GM21717 (cell line): ENCODE measurements around the gene DCHS1.
A peak's percentile ranks its signal among the peaks of the same experiment; 100 is the strongest.

Experiments
- ATAC-seq: cut with Tn5 transposase; IDR thresholded peaks from one replicate; pipeline ENCODE4 v1.9.1; 2021; ENCODE audit warnings: mild to moderate bottlenecking, moderate library complexity; ENCODE audit not compliant: unreplicated experiment

Gene DCHS1

DNA sequence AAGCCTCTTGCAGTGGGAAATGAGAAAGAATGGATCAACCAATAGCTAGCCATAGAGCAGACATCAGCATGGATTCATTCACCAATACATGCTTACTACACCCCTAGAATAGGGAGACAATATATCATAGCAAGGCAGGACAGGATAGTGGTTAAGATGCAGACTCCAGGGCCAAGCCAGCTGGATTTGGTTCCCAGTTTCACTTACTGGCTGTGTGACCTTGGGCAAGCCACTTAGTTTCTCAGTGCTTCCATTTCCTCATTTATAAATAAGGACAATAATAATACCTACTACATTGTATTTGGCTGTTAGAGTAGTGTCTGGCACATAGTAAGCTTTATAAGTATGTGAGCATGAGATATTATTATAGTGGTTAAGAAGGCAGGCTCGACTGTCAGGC, 7.1 kb downstream of the DCHS1 start:
- no peak for ATAC-seq

DNA sequence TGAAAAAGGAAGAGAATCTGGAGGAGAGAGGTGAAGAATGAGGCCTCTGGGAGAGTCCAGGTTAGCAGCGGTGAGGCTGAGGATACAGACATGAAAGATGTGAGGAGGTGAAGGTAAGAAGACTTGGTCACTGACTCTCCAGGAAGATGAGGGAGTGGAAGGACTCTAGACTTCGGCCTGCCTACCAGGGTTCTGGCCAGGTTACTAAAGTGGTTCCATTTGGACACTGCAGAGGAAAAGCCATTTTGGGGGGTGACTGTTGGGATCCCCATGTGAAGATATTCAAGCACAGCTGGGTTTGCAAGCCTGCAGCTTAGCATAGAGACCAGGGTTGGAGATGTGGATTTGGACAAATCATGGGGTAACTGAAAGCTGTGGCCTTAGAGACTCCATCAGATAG, 7.8 kb downstream of the DCHS1 start:
- ATAC-seq = no peak

DNA sequence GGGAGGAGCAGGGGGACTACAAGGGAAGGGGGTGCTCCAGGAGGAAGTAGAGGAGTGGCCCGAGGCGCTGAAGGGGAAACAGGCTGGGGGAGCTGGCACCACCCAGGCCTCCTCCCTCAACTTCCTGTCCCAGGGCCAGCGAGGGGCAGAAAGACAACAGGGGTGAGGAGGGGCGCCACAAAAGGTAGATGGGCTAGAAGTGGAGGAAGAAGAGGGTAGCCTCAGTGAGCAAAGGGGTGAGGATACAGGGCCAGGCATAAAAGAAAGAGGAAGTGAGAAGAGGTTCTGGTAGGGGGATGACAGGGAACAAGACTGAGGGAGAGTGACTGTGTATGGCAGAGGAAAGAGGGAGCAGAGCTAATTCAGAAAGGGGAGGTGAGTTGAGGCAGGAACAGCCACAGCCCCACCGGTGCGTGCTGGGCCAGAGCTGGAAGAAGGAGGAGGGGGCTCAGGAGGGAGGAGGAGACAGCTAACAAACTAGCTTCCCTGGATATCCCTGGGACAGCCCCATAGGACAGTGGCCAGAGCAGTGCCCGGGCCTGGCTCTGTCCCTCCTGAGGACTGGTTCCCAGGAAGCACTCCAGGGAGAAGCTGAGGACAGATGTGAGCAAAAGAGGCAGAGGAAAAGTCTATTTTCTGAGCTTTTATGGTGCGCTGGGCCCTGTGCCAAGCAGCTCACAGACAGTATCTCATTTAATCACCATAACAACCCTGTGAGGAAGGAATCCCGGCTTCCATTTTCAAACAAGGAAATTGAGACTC, 8.5 kb downstream of the DCHS1 start:
- ATAC-seq = peak; percentile 95

DNA sequence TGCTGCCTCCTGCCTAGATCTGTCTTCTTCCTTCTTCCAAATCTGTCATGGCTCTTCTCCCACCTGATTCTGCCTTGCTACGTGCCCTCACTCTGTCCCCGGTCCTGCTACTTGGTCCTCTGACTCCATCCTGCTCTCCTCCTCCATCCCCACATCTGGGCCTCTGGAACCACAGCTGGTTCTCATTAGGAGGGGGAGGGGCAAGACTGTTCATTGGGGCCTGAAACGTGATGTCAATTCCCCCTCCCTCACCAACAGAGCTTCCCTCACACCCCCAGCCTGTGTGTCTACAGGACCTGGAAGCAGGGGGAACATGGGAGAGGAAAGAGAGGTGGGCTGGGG, 9.1 kb downstream of the DCHS1 start:
- no peak for ATAC-seq

DNA sequence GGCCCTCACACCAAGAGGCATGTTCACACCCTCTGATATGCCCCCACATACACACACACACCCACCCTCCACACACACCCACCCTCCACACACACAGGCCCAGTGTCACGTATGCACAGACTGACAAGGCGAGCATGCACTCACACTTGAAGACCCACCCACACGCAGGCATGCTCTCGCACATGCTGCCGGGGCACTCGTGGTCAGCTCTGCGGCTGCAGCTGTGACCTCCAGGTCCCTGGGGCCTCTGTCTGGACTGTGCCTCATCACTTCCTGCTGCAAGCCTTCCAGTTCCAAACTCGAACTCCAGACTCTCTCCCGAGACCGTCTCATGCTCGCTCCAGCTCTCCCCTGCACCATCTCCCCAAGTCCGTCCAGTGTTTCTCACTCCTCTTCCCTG, 9.5 kb downstream of the DCHS1 start:
- ATAC-seq = no peak

DNA sequence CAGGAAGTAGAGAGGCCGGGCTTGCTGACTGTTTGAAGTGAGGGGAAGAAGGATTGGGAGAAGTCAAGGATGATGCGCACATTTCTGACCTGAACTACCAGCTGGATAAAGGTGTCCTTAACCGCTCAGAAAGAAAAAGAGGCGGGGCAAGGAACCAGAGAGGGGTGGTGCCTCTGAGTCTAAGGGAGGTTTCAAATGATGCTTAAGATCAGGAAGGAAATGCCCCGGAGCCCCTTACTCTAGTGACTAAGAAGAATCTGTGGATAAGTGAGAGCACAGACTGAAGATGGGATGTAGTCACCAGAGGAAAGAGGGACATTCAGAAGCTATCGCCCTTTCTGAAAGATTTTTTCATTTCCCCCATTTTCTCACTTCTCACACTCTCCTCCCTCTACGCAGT, 12.7 kb downstream of the DCHS1 start:
- ATAC-seq = no peak

DNA sequence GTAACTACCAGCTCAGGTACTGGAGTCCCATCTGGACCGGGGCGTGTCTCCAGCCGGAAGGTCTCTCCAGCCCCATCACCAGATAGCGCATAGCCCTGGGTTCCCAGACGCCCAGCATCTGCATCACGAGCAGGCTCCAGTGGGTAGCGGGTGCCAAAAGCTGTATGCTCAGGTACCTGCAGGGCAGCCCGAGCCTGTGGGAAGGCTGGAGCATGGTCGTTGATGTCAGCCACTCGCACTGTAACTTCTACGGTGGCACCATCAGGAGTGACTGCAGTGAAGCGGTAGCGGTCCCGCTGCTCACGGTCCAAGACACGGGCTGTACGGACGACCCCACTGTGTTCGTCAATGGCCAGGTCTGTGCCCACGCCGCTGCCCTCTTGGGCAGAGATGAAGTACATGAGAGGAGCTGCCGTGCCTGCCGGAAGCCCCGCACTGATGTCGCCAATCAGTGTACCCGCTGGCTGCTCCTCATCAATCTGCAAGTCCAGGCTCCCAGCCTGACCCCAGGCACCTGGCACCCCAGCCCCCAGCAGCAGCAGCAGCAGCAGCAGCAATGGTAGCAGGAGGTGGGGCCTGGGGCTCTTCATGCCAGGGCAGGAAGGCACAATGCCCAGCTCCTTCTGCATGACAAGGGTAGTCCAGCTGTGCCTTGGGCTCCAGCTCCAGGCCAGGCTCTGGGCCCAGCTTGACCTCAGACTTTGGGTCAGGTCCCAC, 14.5 kb downstream of the DCHS1 start:
- no peak for ATAC-seq

DNA sequence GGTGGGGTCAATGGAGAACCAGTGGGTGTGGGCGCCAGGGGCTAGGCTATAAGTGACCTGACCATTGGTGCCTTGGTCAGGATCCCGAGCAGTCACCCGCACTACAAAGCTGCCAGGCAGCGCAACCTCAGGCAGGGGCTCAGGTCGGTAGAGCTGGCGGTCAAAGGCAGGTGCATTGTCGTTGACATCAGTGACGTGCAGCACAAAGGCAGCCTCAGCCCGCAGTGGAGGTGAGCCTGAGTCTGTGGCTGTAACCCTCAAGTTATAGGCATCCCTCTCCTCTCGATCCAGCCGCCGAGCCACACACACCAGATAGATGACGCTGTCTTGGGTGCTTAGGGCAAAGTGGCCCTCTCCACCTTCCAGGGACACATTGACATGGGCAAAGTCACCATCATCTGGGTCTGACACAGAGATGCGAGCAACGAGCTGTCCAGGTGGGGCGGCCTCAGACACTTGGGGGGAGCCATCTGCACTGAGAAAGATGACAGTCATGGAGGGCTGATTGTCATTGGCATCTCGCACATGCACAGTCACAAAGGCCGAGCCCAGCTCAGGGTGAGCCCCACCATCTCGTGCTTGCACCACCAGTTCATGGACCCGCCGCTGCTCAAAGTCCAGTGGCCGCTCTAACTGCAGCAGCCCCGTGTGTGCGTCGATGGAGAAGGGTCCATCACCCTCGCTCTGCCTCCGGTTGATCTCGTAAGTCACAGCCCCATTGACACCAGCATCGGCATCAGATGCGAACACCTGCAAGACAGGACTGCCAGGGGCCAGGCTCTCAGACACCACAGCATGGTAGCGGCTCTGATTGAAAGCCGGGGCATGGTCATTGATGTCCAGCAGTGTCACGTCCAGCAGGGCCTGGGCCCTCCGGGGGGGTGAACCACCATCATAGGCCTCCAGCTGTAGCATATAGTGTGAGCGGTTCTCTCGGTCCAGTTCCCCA, 15.3 kb downstream of the DCHS1 start:
- no peak for ATAC-seq

DNA sequence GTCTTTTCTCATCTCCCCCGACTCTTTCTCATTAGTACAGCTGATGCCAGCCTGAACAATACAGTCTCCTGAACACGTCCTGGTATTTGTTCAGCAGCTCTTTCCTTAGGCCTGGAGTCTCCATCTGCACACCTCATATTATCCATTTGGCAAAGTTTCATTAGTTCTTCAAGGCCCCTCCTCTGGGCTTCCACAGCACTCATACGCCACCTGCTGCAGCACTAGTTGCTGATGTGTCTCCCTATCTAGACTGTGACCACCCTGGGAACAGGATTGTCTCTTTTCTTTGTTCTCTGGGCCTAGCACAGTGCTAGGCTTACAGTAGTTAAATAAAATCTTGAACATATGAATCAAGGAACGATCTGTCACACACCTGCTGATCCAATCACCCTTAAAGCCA, 17.2 kb downstream of the DCHS1 start:
- ATAC-seq = no peak

DNA sequence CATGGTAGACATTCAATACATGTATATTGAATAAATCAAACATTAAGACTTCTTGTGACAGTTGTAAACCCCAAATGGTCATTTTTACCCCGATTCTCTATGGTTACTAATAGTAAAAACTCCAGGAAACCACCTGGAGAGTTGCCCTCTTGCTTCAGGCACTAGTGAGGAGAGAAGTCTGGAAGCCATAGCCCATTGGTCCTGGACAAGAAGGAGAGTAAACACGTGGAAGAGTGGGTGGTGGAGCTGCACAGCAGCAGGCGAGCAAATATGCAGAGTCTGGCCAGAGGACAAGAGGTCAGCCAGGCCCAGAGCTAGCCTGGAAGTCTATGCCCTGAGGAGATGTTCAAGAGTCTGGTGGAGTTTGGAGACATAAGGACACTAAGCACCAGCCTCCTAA, 17.7 kb downstream of the DCHS1 start:
- no peak for ATAC-seq

DNA sequence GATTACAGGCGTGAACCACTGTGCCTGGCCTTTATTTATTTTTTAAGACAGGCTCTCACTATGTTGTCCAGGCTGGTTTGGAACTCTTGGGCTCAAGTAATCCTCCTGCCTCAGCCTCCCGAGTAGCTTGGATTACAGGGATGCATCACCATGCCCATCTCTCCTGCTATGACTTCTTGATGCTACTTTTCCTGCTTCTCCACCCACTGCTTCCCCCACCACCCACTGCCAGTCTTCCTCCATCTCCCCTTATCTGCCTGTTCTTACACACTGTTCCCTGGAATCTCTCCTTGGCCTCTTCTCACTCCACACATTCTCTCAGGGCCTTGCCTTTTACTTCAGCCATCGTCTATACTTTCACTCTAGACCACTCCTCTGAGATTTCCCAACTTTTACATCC, 19.1 kb downstream of the DCHS1 start:
- no peak for ATAC-seq

DNA sequence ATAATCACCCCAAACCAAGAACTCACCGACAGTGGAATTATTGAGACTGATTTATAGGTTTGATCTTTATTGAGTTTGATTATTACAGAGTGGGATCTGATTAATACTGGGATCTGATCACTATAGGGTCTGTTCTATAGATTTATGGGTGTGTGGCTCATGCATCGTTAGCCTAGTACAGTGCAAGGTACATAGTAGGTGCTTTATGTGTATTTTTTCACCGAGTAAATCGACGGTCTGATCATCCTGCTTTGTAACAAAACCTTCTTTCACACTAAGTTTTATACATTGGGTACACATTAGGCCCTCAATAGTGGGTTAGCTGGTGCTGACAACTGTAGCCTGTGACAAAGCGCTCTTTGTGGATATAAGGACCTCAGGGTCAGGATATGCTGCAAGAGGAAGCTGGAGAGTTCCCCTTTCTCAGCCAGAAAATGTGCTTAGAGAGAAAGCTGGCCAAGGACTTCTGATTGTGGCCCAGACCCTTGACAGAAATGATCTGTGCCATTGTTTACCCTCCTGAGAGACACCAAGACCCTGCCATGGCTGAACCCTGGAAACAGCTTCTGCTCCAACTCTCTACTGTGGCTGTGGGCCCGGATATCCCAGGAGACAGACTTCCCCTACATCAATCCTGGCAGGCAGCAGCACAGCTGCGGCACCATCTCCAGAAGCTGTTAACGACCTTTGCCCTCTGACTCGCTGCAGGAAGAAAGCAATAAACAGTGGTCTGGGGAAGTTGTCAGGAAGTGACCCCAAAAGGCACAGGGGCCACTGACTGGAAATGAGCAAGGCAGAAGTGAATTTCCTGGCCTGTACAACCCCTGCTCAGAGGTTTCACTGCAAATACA, 20.3 kb downstream of the DCHS1 start:
- ATAC-seq = no peak

DNA sequence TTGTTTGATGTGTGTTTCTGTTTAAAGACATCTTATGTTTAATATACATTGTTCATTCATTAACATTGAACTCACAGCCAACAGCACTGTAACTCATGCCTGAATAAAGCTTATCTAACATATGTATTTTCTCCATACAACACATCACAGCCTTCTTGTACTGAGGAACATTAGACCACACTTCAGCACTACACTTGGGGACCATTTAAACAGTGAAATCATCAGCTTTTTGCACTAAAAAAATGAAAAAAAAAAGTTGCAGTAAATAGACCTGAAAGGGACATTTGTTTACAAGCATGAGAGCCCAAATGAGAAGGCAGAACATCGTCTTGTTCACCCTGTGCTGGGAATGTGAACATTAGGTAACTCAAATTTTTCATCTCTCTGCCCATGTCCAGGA, 21.1 kb downstream of the DCHS1 start:
- no peak for ATAC-seq

DNA sequence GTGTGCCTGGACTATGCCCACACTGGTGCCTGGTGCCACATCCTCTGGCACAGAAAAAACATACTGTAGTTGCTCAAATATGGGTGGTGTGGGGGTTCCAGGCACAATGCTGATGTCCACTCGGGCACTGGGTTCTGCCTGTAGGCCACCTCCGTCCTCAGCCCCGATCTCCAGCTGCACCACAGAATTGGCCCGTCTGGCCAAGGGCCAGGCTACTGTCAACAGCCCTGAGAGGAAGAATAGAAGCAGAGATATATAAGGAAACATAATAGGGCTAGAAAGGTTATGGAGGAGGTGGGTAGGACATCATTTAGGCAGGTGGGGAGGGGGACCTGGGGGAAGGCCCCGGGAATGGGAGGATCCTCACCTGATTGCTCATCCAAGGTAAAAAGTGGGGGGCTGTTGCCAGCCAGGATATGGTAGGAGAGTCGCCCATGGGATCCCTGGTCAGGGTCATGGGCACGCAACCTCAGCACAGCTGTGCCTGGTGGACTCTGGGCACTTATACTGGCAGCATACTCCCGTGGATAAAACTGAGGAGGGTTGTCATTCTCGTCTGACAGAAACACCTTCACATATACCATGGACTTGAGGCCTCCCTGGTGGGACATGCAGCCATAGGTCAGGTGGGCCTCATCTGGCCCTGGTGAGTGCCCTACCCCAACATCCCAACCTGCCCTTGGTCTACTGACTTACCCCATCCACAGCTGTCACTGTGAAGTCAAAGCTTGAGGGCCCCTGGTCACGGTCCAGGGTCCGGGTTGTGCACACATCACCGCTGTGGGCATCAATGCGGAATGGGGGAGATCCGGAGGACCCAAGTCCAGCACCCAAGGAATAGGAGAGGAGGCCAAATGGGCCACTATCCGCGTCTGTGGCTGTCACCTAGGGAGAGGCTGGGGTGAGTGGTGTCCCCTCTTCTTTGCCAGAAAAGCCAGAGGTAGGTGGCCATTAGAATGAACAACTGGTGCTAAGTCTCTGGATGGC, 21.9 kb downstream of the DCHS1 start:
- ATAC-seq = no peak

DNA sequence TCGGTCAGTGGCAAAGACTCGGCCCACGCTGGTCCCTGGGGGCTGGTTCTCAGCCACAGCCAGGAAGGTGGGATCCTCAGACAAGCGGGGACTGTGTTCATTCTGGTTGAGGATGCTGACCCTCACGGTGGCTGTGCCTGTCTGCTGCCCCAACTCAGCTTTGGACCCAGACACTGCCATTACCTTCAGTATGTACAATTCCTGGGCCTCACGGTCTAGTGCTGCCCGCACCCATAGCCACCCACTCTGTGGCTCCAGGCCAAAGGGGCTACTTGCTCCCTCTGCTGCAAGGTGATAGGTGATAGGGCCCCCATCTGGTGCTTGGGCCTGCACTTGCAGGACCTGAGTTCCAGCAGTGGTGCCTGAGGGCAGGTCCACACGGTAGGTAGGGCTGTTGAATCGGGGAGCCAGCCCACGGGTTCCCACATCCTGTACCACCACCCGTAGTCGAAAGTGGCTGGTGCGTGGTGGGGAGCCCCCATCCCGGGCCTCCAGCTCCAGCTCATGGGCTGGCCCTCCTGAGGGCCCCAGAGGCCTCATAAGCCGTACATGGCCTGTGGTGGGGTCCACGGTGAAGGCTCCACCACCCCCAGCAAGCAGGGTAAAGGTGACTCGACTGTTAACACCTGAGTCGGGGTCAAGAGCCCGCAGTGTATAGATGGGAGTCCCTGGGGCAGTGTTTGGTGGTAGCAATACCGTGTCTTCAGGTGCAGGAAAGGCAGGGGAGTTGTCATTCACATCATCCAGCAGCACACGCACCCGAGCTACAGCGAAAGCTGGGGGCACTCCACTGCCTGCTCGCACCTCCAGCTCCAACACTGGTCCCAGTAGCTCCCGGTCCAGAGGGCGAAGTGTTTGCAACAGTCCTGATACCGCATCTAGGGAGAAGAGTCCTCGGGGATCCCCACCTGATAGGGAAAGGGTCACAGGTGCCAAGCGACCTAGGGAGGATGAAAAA, 23.2 kb downstream of the DCHS1 start:
- no peak for ATAC-seq

DNA sequence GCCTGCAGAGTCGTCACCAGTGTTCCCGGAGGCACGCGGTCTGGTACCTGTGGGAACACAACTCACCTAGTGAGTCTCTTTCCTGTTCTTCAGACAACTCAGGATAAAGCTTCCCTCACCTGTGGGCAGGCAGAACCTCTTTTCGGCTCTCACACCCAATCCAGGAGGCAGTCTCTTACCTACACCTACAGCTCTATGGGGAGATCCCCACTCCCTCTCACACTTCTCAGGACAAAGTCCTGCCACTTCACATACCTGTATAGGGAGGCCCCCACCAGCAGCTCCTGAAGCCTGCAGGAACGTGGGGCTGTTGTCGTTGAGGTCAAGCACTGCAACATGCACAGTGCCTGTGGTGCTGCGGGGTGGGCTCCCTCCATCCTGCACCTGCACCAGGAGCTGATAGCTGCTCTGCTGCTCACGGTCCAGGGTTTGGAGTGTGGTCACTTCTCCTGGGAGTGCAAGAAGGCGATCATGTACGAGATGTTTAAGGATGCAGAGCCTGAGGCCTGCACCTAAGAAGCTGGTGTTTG, 24.2 kb downstream of the DCHS1 start:
- ATAC-seq = no peak

DNA sequence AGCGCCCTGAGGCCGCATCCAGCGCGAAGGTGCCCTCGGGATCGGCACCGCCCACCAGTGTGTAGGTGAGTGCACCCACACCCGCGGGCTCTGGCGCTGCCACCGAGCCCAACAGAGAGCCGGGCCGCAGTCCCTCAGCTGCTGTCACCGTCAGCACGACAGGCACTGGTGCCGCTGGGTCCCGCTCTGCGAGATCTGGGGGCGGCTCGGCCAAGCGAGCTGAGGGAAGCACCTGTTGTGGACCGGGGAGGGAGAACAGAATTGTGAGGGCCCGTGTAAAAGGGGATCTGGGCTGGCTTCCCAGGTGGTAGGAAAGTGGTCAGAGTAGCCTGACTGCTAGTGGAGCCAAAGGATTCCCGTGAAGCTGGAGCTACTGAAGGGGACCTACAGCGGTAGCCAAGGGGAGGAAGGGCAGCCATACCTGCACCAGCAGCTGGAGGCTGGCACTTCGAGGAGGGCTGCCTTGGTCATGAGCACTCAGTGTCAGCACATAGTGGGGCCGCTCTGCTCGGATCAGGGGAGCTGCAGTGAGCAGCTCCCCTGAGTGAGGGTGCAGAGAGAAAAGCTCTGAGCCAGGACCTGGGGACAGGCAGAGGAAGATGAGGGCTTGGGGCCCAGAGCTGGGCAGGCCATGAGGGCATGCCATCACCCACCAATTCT, 24.8 kb downstream of the DCHS1 start:
- no peak for ATAC-seq
